Measurements from ENCODE around the gene ZNRF1.

GRCh38 chr16:75061669-75062068 lies 62.8 kb downstream of the ZNRF1 start:
- TF ChIP-seq POLR2A (IDR thresholded peaks at IDR 0.05; ENCODE audit: control extremely low read depth in 1 of 2, low read depth in 2 of 2, low read length in 2 of 2) (no peak), SUZ12 (IDR thresholded peaks at IDR 0.05; ENCODE audit: low read length) (no peak), CTBP2 (IDR thresholded peaks at IDR 0.05; ENCODE audit: borderline replicate concordance, insufficient read depth, insufficient read length, low read length) (no peak), TAF7 (optimal IDR thresholded peaks at IDR 0.05; ENCODE audit: borderline replicate concordance, low read depth, low read length) (no peak), EP300 (IDR thresholded peaks at IDR 0.05; ENCODE audit: borderline replicate concordance in 1 of 2, low read depth in 2 of 2, low read length in 2 of 2) (no peak), KDM1A (IDR thresholded peaks at IDR 0.05; ENCODE audit: borderline replicate concordance, low read length) (no peak), CTCF (IDR thresholded peaks at IDR 0.05; ENCODE audit: control extremely low read depth in 1 of 3, insufficient read depth in 1 of 3, low read depth in 1 of 3, low read length in 3 of 3) (no peak), ZNF274 (IDR thresholded peaks at IDR 0.05; ENCODE audit: borderline replicate concordance, extremely low read depth, low read length) (no peak), NRF1 (IDR thresholded peaks at IDR 0.05; ENCODE audit: low read depth, low read length) (no peak), MAX (IDR thresholded peaks at IDR 0.05) (no peak), SP1 (IDR thresholded peaks at IDR 0.05; ENCODE audit: low read depth, low read length) (no peak), GABPA (IDR thresholded peaks at IDR 0.05; ENCODE audit: borderline replicate concordance, insufficient read depth, low read length) (no peak)

Measured in H1 (cell line).